NCI-H2196 (cell line): ENCODE measurements around the gene TPM1.

Experiments
- DNase-seq: peaks from one replicate; lab custom pipeline; 2025; ENCODE audit not compliant: unreplicated experiment; lab: John Stamatoyannopoulos, UW

Gene TPM1

GRCh38 chr15:63040954-63041353 lies 1.6 kb upstream of the TPM1 start:
- DNase-seq = no peak

DNA sequence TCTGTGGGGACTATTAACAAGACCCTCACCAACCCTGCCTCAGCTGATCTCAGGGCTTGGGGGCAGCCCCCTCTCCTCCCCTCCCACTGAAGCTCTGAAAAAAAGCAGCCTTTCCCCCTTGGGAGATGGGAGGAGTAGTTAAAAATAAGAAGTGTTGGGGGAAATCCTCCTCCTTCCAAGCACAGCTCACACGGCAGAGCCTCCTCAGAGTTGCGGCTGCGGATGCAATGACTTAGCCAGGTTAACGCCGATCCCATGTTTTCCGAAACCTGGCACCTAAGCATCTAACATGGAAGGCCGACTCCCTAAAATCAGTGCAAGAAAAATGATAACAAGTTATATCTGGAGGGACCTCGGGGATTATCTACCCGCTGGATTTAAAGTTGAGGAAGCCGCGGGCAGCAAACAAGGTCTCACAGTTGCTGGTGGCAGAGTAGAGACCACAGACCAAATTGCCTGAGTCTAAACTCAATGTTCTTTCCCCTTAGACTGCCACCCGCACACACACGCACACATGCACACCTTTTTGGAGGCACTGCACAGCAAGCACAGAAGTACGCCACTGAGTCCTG lies 1.1 kb upstream of the TPM1 start:
- no peak for DNase-seq

- no peak for DNase-seq
These were observed 359 bp downstream of the TPM1 start for GRCh38 chr15:63042877-63043334.

DNA sequence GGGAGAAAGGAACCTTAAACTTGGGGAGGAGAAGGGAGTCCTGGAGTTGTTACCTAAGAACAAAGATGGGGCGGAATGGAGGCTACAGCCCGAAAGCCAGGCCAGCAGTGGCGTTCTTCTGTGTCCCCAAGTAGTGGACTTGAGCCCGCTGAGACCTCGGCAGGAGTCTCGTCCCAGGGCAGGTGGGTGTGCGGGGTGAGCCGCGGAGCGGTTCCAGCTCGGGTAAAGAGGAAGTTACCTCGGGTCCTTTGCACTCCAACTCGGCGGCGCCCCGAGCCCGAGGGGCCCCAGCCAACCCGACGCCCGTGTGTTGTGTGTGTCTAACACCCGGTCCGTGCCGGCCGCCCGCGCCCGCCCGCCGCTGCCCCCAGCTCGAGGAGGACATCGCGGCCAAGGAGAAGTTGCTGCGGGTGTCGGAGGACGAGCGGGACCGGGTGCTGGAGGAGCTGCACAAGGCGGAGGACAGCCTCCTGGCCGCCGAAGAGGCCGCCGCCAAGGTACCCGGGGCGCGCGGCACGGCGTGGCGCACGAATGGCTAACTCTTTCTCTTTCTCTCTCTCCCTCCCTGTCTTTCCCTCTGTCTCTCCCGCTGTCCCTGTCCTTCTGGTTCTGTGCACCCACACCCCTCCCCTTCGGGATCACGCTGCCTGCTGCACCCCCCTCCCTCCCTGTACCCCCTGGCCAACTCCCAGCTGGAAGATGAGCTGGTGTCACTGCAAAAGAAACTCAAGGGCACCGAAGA lies 959 bp downstream of the TPM1 start:
- DNase-seq = no peak

GRCh38 chr15:63044077-63044644 lies 1.6 kb downstream of the TPM1 start:
- no peak for DNase-seq

DNA sequence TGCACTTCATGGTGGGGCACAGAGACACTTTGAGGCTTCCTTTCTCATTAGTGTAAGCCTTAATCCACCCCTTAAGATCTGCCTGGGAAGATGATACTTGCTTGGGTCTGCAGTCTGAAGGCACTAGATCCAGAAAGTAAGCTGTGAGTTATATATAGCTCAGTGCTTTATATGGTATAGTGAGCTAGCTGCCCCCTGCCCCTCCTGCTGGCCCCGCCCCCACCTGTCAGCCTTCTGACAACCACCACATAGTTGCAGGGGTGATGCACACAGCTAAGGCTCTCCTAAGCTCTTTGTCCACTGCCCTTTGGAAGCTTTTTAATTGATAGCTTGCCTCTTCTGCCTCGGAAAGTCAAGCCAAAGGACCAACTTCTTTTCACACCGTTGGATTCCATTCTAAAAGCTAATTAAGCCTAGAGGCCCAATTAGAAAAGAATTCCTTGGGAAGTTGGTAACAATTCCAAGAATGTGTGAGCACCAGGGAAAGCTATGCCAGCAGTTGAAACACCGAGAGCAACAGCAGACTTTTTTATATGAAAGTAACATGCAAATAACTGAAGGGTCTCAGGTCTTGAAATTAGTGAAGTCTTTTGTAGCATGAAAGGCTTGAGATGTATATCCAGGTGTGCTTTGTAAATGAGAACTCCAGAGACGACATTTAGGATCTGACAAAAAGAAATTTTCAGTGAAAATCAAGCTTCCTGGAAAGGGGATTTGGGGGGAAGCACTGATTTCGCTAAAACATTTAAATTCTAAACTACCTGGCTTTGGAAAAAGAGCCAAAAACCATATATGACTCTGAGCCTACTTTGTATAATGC lies 2.3 kb downstream of the TPM1 start:
- DNase-seq = no peak

DNA sequence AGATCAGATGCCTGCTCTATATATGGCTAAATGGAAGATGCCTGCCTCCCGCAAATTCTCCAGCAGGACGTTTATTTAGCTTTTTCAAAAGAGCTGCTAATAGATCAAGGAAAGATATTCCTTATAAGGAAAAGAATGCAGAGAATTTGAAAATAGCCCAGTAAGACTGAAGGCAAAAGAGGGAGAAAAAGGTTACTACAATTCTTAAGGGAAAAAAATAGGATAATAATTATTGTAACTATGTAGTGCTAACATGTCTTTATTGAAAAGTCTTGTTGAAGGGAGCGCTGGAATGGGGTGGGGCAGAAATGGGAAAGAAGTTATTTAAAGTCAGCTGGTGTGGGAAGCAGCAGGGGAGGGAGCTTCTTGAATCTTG lies 2.9 kb downstream of the TPM1 start:
- DNase-seq = no peak

- DNase-seq = no peak
These were observed 3.3 kb downstream of the TPM1 start for GRCh38 chr15:63045879-63046278.

DNA sequence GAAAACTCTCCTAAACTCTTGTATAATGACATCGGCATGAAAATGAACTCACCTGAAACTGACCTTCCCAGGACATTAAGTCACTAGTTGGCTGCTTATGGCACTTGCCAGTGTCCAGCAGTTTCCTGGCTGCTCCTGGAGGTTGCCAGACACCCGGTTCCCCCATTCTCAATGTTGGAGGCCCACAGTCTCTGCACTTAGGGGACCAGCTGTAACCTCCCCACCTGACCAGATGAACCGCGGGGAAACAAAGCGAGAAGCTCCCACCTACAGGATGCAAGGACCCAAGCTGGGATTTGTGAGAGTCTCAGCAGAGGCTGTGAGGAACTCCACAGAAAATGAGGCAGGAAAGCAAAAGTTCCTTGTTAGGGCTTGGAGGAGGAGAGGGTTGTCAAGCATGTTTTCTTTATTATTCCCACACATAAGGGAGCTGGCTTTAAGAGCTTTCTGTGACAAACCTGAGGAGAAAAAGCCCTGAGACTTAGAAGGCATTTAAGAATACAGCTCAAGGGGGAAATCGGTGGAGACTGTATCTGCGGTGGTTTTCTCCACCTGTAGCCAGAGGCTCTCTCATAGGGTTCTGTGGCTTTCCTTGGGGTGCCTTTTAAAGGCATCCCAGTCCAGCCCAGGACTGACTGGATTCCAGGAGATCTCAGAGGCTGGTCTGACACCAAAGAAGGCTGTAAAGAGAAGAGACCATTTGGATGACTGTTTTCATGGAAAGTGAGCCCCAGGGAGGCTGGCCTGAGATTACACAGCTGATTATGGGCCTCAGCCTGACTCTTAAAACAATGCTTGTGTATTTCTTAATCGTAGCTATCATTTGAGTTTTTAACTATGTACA lies 4.6 kb downstream of the TPM1 start:
- no peak for DNase-seq

GRCh38 chr15:63047792-63048114 lies 5.2 kb downstream of the TPM1 start:
- no peak for DNase-seq

GRCh38 chr15:63048115-63048775 lies 5.7 kb downstream of the TPM1 start:
- peak; percentile 95 for DNase-seq

GRCh38 chr15:63048776-63049665 lies 6.5 kb downstream of the TPM1 start:
- peak; percentile 11 for DNase-seq

GRCh38 chr15:63049783-63050371 lies 7.3 kb downstream of the TPM1 start:
- no peak for DNase-seq

DNA sequence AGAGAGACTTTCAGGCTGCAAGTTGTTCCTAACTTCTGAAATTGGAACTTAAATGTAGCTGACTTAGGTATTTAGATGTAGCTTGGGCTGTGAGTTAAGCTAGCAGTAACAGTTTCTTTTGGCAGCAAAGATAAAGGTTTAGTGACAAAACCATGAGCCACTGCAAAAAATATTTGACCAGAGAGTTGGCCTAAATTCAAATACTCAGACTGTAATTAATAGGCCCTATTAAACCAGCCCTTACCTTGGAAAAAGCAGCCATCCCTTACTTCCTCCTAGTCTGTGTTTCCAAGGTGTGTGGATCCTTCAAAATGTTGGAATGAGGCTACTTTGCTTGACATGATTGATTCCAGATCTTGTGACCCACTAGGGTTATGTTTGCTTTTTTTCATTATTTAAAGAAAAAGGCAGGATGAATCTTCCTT lies 8.2 kb downstream of the TPM1 start:
- DNase-seq = peak; percentile 9

GRCh38 chr15:63051156-63052066 lies 8.9 kb downstream of the TPM1 start:
- DNase-seq = no peak

GRCh38 chr15:63052077-63052841 lies 9.7 kb downstream of the TPM1 start:
- no peak for DNase-seq
